GM19328 (cell line): ENCODE results near the gene HYKK.
"Not testable (repeated sequence)": the region's sequence is repeated elsewhere in the genome, so short reads cannot be mapped to it uniquely, and the experiment has no call there.

ENCODE experiments used
- ATAC-seq: cut with Tn5 transposase; IDR thresholded peaks from one replicate; pipeline ENCODE4 v1.9.1; 2021; ENCODE audit warnings: mild to moderate bottlenecking, moderate library complexity; ENCODE audit not compliant: unreplicated experiment

The HYKK gene, protein sequence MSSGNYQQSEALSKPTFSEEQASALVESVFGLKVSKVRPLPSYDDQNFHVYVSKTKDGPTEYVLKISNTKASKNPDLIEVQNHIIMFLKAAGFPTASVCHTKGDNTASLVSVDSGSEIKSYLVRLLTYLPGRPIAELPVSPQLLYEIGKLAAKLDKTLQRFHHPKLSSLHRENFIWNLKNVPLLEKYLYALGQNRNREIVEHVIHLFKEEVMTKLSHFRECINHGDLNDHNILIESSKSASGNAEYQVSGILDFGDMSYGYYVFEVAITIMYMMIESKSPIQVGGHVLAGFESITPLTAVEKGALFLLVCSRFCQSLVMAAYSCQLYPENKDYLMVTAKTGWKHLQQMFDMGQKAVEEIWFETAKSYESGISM

DNA sequence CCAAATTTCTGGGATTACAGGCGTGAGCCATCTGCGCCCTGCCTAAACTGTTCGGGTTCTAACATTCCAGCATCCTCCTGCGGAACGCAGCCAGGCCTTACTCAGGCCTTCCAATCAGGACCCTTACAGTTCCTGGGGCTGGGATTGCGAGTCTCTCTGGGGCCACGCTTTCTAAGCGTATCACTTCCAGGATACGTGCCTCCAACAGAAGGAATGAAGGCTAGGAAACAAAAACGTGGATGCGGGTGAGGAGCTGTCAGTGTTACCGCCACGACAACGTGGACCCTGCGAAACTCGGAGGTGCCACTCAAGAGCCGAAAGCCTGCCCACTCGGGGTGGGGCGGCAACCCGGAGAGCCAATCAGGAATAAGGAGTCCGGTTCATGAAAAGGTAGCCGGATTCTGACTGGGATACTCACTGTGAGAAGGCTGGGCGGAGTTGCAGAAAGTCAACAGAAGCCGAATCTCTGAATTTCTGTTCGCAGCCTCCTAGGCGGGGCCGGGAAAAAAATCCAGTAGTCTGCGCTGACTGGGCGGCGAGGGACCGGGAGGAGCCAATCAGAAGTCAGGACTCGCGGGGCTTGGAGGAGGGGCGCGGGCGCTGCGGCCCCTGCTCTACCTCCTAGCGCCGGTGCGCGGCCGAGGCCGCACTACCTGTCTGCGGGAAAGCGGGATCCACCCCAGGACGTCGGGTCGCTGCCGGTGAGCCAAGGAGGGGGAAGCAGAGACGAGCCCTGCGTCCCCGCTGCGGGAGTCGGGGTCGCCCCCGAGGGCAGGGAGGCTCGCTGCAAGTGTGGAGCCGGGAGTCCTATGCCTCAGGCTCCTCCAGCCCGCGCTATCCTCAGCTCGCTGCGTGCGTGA, at the start of gene HYKK:
Gene HYKK (plus strand): TSS at position 607 of the 860 bp plus-strand sequence. CDS start 5,512 bp downstream, outside the sequence.
- peak; percentile 72 for ATAC-seq

DNA sequence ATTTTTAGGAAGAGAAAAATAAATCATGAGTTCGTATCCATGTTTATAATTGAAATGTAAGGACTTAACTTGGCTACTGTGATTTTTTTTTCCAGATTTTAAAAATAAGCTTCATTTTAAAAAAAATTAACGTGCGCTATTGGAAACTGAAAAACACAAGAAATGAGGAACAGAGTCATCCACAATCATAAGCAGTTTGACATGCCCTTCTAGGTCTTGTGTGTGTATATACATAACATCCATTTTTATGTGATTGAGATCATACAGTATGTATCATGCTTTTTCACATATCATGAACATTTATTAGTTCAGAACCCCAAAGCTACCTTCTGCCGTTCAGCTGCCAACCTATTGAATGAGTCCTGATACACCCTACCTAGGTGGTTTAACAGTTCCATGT, 46.6 kb upstream of the HYKK start:
- no peak for ATAC-seq

DNA sequence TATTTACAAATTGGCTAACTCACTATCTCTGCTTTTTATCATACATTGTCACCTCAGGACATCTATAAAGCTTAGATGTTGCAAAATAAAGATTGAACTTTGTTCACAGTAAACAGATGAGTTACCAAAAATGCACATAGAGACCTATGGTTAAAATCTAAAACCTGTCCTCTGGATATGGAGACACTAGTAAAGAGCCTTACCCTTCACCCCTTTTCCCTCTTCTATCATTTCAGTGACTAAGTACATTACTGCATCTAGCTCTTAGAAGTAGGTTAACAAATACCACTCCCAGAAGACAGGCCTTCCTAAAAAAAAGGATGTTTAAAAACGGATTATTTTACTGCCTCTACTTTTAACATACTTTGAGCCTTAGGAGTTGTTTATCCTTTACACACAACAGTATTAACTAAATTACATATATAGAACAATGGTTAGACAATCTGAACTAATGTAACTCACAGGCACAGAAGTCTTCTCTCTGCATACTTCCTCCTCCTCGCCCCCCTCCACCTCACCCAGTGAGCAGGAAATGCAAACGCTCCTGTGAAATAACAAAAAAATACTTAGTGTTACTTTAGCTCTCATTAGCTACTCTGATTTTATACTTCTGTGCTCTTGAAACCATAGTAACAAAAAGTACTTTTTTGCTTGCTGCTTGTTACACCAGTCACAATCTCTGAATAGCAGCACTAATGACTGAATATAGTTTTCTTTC, 46.0 kb upstream of the HYKK start:
- ATAC-seq: no peak

DNA sequence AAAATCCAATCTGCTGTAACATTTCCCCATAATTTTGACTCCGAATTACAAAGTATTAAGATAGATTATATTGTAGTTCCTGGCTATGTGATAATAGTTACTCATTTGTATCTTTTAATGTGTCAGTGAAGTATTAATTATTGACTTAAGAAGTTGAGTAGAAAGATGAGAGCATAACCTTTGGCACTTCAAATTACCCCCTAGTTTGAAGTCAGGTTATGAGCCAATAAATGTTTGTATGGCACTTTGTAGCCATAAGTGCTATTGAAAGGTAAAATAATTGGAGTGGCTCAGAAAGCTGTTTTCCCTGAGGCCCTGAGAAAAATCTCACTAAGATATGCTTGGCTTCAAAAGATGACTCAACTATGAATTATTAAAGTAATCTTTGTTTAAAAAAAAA, 38.3 kb upstream of the HYKK start:
- ATAC-seq: no peak

DNA sequence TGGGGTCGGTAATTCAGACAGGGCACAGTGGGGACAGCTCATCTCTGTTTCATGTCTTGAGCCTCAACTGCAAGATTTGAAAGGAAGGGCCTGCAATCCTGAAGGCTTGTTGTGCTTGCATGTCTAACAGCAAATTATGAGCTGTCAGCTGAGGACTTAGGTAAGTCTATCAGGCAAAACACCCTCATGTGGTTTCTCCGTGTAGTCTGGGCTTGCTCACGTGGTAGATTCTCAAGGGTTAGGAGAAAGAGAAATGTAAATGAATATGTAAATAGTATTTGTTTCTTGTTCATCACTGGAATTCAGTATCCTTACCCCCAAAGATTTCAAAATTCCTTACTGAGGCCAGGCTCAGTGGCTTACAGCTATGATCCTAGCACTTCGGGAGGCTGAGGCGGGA, 30.1 kb upstream of the HYKK start:
- ATAC-seq: no peak

DNA sequence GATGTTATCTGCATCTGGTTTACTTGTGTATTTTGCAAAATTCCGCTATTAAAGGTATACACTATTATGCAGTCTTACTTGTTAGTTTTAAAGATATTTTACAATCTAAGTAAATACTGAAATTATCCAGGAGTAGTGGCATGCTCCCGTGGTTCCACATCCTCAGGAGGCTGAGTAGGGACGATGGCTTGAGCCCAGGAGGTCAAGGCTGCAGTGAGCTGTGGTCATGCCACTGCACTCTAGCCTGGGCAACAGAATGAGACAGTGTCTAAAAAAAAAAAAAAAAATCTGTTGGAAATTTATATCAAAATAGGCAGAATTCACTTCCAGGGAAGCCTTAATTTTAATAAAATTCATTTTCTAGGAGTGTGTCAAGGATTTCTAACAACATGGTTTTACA, 27.7 kb upstream of the HYKK start:
- ATAC-seq: no peak

DNA sequence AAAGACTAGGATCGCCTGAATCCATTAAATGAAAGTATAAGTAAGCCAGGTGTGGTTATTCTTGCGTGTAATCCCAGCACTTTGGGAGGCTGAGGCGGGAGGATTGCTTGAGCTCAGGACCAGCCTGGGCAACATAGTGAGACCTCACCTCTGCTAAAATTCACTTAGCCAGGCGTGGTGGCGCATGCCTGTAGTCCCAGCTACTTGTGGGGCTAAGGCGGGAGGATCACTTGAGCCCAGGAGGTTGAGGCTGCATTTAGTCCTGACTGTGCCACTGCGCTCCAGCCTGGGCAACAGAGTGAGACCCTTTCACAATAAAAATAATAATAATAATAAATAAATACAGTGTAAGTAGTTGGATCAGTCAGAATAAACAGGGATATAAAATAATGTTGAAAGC, 25.5 kb upstream of the HYKK start:
- no peak for ATAC-seq

DNA sequence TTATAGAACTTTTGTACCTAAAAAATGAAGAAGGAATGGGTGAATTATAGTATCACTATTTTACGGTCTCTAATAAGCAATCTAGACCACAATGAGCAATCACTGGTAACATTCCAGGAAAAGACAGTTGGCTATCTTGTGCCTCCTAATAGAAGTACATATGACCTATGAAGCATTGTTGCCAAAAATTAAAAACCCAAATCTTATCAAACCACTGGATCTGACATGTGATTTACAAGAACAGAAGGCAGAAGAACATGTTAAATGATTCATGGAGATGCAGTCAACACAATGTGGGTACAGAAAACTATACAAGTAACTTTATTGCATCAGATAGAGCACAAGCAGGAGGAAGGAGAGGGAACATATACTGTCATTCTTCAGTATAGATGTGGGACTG, 14.5 kb upstream of the HYKK start:
- no peak for ATAC-seq

DNA sequence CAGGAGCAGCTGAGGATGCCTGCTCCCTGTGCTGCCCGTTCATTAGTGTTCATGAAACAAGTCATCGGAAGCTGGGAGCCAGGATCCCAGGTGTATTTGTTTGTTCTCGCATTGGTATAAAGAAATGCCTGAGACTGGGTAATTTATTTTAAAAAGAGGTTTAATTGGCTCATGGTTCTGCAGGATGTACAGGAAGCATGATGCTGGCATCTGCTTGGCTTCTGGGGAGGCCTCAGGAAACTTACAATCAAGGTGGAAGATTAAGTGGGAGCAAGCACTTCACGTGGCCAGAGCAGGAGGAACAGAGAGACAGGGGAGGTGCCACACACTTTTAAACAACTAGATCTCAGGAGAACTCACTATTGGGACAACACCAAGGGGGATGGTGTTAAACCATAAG, 5.5 kb upstream of the HYKK start:
- ATAC-seq: no peak

DNA sequence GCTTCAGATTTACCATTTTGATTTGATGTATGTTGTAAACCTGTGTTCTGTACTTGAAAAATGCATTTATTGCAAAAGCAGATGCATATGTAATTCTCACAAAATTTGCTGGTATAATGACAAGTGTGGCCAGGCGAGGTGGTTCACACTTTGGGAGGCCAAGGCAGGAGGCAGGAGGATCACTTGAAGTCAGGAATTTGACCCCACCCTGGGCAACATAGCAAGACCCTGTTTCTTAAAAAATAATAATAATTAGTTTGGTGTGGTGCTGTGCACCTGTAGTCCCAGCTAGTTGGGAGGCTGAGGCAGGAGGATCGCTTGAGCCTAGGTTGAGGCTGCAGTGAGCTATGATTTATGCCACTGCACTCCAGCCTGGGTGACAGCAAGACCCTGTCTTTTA, 4.7 kb upstream of the HYKK start:
- no peak for ATAC-seq

DNA sequence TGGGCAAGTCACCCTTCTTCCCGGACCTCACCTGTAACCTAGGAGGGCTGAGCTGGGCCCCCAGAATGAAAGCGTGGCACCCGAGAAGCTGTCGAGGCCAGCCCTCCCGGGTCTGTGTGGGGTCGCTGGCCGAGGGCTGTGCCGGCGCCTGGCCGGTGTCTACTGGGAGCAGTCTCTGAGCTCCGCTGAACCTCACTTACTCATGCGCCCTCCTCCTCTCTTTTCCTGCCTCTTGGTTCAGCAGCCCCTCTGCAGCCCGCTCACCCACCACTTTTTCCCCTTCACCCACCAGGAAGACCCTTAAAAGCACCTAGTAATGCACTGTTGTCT, 419 bp downstream of the HYKK start:
- no peak for ATAC-seq

DNA sequence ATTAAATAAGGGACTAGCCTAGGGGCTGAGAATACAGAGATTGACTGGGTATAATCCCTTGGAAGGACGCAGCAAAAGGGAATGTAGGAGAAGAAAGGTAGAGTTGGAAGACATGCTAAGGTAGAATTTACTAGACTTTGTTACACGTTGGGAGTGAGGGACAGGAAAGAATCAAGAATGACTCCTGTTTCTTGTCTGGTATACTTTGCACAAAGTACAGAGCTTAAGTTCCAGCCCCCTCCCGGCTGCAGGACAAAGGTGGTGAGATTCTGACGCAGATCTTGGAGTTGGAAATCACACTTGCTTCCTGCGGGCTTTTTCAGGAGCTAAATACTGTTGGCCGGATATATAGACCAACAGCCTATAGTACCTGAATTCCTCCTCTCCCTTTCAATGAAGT, 895 bp downstream of the HYKK start:
- ATAC-seq: no peak

DNA sequence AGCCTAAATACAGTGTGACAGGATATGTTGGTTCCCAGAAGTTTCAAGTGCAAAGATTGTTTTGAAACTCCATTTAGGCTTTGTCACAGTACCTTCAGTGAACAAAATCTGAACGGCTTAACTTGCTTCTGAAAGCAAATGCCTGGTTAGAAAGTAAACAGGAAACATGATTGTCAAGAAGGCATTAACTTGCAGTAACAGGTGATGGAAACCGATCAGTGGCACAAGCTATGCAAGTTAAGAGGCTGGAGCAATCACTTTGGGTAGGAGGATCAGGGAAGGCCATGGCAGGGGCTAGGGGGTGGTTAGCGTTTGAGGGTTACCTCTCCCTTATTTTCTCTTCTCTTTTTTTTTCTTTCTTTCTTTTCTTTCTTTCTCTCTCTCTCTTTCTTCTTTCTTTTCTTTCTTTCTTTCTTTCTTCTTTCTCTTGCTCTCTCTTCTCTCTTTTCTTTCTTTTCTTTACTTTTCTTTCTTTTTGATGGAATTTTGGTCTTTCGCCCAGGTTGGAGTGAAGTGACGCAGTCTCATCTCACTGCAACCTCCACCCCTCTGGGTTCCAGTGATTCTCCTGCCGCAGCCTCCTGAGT, 2.4 kb downstream of the HYKK start:
- no peak for ATAC-seq

DNA sequence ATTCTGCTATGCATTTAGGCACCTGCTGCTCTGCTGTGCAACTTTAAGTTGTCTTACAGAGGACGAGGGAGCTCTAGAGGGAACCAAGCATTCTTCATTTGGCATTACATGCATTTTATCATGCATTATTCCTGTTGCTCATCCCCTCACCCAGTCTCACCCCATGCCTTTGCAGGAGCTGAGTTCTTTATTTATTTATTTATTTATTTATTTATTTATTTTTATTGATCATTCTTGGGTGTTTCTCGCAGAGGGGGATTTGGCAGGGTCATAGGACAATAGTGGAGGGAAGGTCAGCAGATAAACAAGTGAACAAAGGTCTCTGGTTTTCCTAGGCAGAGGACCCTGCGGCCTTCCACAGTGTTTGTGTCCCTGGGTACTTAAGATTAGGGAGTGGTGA, 12.7 kb downstream of the HYKK start:
- not testable (repeated sequence) for ATAC-seq

DNA sequence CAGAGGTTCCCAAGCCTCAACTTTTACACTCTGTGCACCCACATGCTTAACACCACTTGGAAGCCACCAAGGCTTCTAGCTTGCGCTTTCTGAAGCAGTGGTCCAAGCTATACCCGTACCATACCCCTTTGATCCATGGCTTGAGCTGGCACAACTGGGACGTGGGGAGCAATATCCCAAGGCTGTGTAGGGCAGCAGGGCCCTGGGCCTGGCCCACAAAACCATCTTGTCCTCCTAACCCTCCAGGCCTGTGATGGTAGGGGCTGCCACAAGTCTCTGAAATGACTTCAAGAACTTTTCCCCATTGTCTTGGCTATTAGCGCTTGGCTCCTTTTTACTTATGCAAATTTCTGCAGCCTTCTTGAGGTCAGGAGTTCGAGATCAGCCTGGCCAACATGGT, 16.9 kb downstream of the HYKK start:
- no peak for ATAC-seq

DNA sequence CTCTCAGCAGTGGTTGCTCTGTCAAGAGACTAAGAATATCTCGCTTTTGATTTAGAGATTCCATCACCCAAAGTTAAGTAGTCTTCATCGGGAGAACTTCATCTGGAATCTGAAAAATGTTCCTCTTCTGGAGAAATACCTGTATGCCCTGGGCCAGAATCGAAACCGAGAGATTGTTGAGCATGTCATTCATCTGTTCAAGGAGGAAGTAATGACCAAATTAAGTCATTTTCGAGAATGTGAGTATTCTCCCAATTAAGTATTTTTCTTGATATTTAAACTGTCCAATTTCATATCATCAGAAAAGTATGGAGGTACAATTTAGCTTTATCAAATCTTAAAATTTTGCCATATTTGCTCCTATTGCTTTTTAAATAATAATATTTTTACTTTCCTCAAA, 19.9 kb downstream of the HYKK start:
- ATAC-seq: no peak

DNA sequence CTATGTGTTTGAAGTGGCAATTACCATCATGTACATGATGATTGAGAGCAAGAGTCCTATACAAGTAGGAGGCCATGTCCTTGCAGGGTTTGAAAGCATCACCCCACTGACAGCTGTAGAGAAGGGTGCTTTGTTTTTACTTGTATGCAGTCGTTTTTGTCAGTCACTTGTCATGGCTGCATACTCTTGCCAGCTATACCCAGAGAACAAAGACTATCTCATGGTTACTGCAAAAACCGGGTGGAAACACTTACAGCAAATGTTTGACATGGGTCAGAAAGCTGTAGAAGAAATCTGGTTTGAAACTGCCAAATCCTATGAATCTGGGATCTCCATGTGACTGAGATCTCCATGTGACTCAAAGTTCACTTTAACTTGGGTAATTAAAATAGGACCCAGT, 26.0 kb downstream of the HYKK start:
- ATAC-seq: no peak

DNA sequence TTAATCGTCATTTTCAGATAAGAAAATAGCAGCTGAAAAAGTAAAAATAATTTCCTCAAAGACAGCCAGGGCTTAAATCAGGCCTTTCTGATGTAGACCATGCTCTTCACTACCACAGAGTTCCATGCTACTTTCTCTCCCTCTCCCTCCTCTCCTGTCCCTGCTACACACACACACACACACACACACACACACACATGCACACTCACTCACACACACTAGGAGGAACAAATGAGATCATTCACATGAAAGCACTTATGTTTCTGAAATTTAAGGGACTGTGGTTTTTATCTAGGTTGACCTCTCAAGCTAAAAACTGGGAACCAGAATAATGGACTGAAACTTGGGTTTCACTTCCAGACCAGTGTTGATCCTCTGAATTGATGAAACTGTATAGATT, 28.8 kb downstream of the HYKK start:
- ATAC-seq: no peak

DNA sequence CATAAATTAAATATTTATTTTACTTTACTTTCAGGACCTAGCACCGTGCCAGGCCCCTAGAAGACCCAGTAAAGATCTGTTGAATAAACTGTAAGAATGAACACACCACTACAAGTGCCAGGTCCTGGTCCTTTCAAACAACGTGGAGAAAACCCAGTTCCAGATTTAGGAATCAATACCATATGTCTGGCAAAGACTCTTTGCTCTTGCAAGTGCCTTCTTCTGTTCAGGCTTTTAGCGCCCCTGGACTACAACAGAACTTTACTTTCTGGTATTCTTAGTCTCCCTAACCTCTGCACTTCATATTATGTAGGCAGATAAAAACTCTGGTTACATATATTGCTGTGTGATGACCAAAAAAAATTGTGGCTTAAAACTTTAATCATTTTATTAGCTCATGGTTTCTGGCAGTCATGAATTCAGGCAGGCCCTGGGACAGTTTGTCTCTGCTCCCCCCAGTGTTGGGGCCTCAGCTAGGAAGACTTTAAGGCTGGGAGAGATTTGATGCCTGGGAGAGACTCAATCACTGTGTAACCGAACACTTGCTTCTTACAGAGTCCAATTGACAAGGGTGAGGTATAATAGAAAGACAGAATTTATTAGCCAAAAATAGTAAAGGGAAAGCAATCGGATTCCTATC, 30.0 kb downstream of the HYKK start:
- no peak for ATAC-seq

DNA sequence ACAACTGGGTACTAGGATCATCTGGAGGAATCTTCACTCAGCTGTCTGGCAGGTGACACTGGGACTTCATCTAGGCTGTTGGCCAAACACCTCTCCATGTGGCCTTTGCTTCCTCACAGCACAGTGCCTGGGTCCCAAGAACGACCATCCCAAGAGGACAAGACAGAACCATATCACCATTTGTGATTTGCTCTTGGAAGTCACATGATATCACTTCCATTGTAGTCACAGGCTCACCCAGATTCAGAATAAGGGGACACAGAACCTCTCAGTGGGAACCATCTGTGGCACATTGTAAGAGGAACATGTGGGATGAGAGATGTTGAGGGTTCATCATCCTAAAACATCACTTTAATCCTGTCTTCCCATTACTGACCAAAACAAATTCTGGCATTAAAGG, 31.0 kb downstream of the HYKK start:
- ATAC-seq: no peak
